AG04449 (cell line): Measurements from ENCODE around the gene PRC1.

Experiments used
- CTCF ChIA-PET: fragments of 350-600 bp; formaldehyde crosslinking; extraction: SDS; loops from one replicate; lab custom pipeline; 2021; ENCODE audit warnings: antibody characterized with exemption; lab: Yijun Ruan, JAX
- POLR2A ChIA-PET: fragments of 400-600, 350-600 bp; formaldehyde crosslinking; extraction: SDS; loops from one replicate; lab custom pipeline; 2020; ENCODE audit warnings: antibody characterized with exemption, inconsistent platforms; lab: Yijun Ruan, JAX
- DNase-seq: peaks from one replicate; pipeline ENCODE4 v3.0.0-alpha.2; 2010; ENCODE audit warnings: low read depth, low spot score
- H3K4me3 ChIP-seq: 2 replicates; pipeline ENCODE4 v1.5.1; 2011; ENCODE audit warnings: low read depth, mild to moderate bottlenecking, control low read depth, low read length
- TF ChIP-seq, protein P1 (sequence below): IDR thresholded peaks from one replicate; pipeline ENCODE4 v1.5.1; 2011; ENCODE audit warnings: mild to moderate bottlenecking, moderate library complexity, low read length, control low read depth, inconsistent platforms; ENCODE audit not compliant: insufficient read depth; ENCODE audit errors: missing control alignments

The PRC1 gene, protein sequence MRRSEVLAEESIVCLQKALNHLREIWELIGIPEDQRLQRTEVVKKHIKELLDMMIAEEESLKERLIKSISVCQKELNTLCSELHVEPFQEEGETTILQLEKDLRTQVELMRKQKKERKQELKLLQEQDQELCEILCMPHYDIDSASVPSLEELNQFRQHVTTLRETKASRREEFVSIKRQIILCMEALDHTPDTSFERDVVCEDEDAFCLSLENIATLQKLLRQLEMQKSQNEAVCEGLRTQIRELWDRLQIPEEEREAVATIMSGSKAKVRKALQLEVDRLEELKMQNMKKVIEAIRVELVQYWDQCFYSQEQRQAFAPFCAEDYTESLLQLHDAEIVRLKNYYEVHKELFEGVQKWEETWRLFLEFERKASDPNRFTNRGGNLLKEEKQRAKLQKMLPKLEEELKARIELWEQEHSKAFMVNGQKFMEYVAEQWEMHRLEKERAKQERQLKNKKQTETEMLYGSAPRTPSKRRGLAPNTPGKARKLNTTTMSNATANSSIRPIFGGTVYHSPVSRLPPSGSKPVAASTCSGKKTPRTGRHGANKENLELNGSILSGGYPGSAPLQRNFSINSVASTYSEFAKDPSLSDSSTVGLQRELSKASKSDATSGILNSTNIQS

DNA sequence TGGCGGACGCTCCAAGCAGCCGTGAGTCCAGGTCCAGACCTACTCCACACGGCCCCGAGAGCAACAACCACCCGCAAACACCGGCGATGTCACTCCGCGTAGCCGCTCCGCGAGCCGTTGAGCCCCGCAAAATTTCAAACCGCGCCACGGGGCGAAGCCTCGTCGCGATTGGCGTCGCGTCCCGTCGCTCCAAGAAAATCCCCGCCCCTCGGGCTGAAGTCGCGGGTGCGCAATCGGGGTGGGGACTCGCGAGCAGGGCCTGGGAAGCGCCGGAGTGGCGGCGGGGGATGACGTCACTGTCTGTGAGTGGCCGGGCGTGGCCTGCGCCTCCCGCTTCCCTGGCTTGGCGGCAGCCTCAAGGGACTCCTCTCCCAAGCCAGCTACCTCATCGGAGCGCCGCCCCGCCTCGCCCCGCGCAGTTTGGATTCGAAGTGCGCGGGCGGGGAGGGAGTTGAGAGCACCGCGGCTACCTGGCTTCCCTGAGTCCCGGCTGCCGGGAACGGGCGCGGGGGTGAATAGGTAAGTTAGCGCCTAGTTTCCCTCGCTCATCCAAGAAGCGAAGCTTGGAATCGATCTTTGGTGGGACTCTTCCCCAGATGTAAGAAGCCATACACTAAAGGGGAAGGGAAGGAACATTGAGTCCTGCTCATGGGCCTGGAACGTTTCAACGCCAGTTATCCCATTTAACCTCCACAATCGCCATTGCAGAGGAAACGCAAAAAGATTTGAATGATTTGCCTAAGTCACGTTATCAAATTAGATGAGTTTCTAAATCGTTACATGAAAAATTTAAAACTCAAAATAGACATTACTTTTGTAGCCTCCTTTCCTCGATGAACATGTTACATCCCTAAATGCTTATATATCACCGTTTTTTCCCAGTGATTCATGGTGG is at the start of gene PRC1:
Gene PRC1 (minus strand): TSS at position 119 of the 895 bp plus-strand sequence. CDS start 118 bp downstream, at position 1.
- TF ChIP-seq, protein P1, sequence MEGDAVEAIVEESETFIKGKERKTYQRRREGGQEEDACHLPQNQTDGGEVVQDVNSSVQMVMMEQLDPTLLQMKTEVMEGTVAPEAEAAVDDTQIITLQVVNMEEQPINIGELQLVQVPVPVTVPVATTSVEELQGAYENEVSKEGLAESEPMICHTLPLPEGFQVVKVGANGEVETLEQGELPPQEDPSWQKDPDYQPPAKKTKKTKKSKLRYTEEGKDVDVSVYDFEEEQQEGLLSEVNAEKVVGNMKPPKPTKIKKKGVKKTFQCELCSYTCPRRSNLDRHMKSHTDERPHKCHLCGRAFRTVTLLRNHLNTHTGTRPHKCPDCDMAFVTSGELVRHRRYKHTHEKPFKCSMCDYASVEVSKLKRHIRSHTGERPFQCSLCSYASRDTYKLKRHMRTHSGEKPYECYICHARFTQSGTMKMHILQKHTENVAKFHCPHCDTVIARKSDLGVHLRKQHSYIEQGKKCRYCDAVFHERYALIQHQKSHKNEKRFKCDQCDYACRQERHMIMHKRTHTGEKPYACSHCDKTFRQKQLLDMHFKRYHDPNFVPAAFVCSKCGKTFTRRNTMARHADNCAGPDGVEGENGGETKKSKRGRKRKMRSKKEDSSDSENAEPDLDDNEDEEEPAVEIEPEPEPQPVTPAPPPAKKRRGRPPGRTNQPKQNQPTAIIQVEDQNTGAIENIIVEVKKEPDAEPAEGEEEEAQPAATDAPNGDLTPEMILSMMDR, result no peak
- peak; percentile 70 for DNase-seq
- ChIA-PET CTCF (interaction anchor here (1.7 kb wide), 1 partner anchor 15 kb away, joined by 5 read pairs; no protein-coding TSS in a partner anchor), POLR2A (interaction anchor here (0.7 kb wide), 1 partner anchor 16 kb away, joined by 3 read pairs; no protein-coding TSS in a partner anchor)
- peak within 1 kb of the TSS; percentile 98 for H3K4me3 ChIP-seq

DNA sequence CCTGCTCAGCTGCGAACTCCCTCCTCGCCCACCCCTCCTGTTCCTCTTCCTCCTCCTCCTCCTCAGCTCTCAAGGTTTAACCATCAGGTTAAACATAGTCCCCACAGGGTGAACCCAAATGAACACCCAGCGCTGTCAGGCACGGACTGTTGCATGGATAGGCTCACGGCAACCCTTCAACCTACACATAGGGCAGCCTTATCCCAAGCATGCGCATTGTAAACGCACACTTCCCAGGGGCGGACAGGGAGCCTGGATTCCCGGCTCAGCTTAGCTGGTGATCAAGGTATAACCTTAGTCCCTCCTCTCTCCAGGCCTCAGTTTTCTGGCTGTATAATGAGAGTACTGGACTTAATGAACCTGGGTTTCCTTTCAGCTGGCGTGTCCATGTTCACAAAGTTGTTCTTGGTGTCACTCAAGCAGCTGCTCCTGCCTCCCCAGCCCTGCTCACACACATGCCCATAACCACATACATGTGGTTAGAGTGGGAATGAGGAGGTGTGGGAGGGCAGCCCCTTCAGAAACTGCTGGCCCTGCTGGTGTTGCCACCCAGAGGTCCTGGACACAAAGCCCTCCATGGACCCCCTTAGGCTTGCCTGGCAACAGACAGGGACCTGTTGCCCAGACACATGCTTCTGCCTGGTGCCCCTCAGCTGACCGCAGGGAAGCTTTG is 49.0 kb upstream of the PRC1 start:
- DNase-seq, result no peak
- ChIA-PET CTCF (interaction anchor here (0.5 to 1.8 kb wide), 3 partner anchors 10 to 111 kb away, joined by 3 to 7 read pairs (median 4); partner anchors contain the start of gene HDDC3), POLR2A (no interaction called here)
- no peak overlapping the region for H3K4me3 ChIP-seq
- TF ChIP-seq, protein P1, result no peak

DNA sequence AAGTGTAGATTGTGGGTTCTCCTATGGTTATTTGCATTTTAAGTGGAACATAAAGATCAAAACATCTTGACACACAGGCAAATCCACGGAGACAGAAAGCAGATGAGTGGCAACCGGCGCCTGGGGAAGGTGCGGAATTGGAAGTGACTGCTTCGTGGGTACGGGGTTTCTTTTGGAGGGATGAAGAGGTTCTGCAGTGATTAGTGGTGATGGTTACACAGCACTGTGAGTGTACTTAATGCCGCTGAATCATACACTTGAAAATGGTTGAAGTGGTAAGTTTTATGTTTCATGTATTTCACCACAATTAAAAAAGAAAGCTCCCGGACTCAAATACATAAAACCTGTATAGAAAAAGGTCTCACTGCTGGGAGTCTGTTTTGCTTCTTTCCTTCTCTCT is 46.5 kb upstream of the PRC1 start:
- no peak for DNase-seq
- POLR2A ChIA-PET, result no interaction called here
- CTCF ChIA-PET, result interaction anchor here (1.1 to 1.6 kb wide), 2 partner anchors 15 to 106 kb away, joined by 3 to 6 read pairs; partner anchors contain the start of gene UNC45A
- TF ChIP-seq, protein P1, result no peak
- no peak overlapping the region for H3K4me3 ChIP-seq

DNA sequence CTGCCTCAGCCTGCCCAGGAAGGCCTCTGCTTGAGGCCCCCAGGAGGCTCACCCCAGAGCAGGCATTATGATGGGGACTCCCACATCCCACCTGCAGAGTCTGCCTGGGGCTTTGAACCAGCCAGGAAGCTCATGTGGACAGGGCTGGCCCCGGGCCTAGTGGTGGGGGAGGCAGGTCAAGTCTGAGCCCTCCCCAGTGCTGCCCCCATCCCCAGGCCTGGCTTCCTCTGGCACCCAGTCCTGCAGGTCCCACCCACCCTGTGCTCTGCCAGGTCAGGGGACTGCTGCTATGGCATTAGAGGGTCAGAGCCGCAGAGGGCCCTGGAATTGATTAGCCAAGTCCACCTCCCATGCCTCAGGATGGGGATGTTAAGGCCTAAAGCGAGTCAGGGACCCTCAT is 45.7 kb upstream of the PRC1 start:
- ChIA-PET CTCF (interaction anchor here (1.6 kb wide), 1 partner anchor 16 kb away, joined by 6 read pairs; no protein-coding TSS in a partner anchor), POLR2A (no interaction called here)
- TF ChIP-seq, protein P1, result no peak
- no peak for DNase-seq
- H3K4me3 ChIP-seq, result no peak overlapping the region

DNA sequence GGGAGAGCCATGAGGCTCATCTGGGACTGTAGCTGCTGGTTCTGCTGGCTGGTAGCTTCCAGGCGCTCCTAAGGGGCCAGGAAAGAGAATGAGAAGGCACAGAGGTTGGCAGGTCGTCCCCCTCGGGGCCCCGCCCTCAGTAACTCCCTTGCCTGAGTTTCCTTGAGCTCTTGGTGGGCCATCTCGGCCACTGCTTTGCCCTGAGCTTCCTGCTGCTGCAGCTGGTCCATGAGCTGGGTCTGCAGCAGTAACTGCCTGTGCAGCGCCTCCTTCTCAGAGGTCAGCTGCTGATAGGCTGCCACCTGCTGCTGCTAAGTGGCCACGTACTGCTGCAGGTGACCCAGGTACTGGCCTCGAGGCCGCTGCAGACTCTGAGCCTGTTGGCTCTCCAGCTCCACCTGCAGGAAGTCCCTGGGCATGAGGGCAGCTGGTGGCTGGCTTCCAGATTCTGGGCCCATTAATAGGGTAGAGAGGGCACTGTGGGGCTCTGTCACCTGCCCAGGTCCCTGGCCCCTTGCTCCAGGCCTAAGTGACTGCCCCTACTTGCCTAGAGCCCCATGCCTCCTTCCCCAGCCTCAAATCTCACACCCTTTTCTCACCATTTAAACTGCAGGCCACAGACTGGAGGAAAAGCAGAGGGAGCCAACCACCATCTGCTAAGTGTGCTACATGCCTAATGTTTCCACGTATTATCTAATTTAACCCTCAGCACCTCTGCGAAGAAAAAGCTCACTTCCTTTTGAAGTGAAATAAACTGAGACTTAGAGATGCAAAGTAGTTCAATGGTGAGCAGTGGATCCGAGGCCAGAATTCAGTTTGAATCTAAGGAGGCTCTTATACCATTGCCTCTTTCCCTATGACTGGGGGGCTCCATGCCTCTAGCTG is 38.8 kb upstream of the PRC1 start:
- no peak overlapping the region for H3K4me3 ChIP-seq
- ChIA-PET CTCF (interaction anchor here (0.9 to 2.2 kb wide), 8 partner anchors 10 to 240 kb away, joined by 3 to 14 read pairs (median 4); partner anchors contain the start of gene VPS33B), POLR2A (interaction anchor here (1.2 kb wide), 1 partner anchor 11 kb away, joined by 3 read pairs; the partner anchor contains the start of gene VPS33B)
- TF ChIP-seq, protein P1, result peak; percentile 68
- no peak for DNase-seq
